HG02884 (cell line): ENCODE results near the gene COQ10B.
A peak's percentile ranks its signal among the peaks of the same experiment; 100 is the strongest.
"Not testable (repeated sequence)": the region's sequence is repeated elsewhere in the genome, so short reads cannot be mapped to it uniquely, and the experiment has no call there.

ENCODE experiments used
- ATAC-seq: cut with Tn5 transposase; IDR thresholded peaks from one replicate; pipeline ENCODE4 v1.9.1; 2021; ENCODE audit warnings: mild to moderate bottlenecking, moderate library complexity; ENCODE audit not compliant: unreplicated experiment

COQ10B gene

GRCh38 chr2:197453123-197453913 is at the start of gene COQ10B:
Gene COQ10B (plus strand): TSS chr2:197453552. CDS start chr2:197453561, 9 bp downstream.
- ATAC-seq, result peak; percentile 92

DNA sequence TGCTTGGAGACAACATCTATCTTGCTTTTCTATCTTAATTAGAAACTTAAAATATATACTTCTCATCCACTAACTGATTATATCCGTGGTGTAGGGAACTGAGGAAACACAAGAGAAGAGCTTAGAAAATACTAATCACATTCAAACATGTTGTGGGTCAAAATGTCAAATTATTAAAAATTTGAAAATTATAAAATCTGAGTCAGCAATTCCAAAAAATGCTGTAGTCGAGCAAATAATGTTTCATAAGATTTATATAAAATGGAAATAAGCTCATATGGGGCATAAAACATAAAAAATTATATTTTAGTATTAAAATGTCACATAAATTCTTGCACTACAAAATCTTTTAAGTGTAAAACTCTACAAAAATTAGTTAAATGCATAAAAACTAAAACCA is 47.8 kb upstream of the COQ10B start:
- ATAC-seq, result no peak

- no peak for ATAC-seq
These were observed 39.3 kb upstream of the COQ10B start for GRCh38 chr2:197414039-197414438.

GRCh38 chr2:197414515-197414914 is 38.8 kb upstream of the COQ10B start:
- no peak for ATAC-seq

DNA sequence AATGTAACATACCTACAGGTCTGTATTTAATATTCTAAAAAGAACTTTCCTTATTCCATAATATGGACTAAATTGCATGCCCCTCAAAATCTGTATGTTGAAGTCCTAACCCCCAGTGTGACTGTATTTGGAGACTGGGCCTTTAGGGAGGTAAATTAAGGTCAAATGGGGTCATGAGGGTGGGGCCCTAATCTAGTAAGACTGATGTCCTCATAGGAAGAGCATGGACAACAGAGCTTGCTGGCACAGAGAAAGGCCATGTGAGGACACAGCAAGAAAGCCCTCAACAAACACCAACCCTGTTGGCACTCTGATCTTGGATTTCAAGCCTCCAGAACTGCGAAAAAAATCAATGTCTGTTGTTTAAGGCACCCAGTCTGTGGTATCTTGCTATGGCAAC is 37.1 kb upstream of the COQ10B start:
- ATAC-seq, result no peak

- no peak for ATAC-seq
These were observed 33.9 kb upstream of the COQ10B start for GRCh38 chr2:197419438-197419837.

GRCh38 chr2:197423307-197423706 is 30.0 kb upstream of the COQ10B start:
- ATAC-seq, result no peak

DNA sequence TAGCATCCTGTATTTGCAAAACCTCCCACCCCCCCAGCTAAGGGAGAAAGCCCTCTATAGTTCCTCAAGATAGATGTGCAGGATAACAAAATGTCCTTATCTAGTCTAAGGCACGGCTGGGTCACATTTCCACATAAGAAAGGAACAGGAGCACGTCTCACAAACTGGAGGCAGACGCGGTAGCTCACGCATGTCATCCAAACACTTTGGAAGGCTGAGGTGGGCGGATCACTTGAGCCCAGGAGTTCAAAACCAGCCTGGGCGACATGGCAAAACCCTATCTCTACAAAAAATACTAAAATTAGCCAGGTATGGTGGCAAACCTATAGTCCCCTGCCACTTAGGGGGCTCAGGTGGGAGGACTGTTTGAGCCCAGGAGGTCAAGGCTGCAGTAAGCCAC is 27.8 kb upstream of the COQ10B start:
- ATAC-seq, result no peak

DNA sequence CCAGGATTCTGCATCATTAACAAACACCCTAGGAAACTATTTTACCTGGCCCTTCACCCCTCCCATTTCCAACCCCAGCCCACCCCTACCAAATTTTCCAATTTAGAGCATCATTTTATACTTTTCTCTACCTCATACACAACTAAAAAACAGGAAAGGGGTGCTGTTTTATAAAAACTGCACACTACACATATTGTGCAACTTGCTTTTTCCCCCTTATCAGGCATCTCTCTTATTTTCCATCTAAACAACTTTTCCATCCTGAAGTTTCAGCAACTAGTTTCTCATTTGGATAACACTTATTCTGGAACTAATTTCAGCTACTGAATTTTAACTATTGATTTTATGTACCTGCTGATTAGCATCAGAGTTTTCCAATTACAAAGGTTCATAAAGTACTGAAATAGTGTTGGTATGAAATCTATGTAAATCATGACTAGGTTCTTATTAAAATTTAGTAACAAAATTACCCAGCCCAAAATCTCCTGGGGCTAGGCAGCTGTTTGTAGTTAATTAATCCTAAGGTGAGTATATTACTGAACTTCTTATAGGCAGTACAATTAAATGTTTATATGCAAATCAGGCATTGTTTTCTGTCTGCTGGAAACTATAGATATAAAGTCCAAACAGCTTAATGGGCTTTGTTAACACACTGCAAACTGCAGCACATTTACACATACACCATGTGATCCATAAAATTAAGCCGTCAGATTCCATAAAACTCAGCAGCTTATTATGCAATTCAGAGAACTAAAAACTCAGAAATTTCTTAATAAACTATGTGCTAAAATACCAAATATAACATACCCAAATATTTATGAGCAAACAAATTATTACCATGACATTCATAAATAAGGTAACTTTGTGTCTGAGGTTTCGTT is 26.4 kb upstream of the COQ10B start:
- ATAC-seq, result no peak

DNA sequence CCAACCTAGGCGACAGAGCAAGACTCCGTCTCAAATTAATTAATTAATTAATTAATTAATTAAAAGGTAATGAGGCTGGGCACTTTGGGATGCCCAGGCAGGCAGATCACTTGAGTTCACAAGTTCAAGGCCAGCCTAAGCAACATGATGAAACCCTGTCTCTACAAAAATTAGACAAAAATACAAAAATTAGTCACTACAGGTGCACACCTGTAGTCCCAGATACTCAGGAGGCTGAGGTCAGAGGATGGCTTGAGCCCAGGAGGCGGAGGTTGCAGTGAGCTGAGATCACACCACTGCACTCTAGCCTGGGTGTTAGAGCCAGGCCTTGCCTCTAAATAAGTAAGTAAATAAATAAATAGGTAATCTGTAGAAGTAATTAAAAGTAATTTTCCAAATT is 25.4 kb upstream of the COQ10B start:
- no peak for ATAC-seq

DNA sequence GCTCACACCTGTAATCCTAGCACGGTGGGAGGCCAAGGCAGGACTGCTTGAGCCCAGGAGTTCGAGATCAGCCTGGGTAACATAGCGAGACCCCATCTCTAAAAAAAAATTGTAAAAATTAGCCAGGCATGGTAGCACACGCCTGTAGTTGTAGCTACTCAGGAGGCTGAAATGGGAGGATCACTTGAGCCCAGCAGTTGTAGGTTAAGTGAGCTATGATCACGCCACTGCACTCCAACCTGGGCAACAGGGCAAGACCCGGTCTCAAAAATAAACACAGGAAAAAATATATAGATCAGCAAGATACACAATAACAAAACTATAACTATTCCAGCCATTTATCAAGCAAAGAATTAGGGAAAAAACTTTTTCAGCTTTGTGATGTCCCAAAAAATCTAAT is 21.5 kb upstream of the COQ10B start:
- no peak for ATAC-seq

DNA sequence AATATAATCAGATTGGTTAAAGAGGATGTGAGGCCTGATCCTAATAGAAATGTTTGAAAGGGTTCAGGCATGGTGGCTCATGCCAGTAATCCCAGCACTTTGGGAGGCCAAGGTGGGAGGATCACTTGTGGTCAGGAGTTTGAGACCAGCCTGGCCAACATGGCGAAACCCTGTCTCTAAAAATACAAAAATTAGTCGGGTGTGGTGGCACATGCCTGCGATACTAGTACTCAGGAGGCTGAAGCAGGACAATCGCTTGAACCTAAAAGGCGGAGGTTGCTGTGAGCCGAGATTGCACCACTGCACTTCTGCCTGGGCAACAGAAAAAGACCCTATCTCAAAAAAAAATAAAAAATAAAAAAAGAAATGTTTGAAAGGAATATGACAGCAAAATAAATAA is 20.8 kb upstream of the COQ10B start:
- ATAC-seq, result not testable (repeated sequence)

GRCh38 chr2:197433780-197434438 is 19.4 kb upstream of the COQ10B start:
- no peak for ATAC-seq

GRCh38 chr2:197434541-197435513 is 18.5 kb upstream of the COQ10B start, which contains the start of gene SF3B1:
Gene SF3B1 (minus strand): TSS chr2:197435028. CDS start chr2:197434999, 29 bp downstream.
- ATAC-seq, result peak; percentile 90

- ATAC-seq, result peak; percentile 1
These were observed 17.5 kb upstream of the COQ10B start for GRCh38 chr2:197435598-197436420.

DNA sequence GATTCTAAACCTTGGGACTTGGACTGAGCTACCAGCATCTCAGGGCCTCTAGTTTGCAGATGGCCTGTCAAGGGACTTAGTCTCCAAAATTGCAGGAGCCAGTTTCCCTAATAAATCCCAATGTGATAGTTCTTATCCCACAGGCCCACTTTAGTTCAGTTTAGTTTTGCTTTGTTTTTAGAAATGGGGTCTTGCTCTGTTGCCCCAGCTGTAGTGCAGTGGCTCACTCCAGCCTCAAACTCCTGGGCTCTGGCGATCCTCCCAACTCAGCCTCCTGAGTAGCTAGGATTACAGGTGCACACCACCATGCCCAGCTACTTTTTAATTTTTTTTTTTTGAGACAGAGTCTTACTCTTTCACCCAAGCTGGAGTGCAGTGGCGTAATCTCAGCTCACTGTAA is 16.0 kb upstream of the COQ10B start:
- no peak for ATAC-seq

DNA sequence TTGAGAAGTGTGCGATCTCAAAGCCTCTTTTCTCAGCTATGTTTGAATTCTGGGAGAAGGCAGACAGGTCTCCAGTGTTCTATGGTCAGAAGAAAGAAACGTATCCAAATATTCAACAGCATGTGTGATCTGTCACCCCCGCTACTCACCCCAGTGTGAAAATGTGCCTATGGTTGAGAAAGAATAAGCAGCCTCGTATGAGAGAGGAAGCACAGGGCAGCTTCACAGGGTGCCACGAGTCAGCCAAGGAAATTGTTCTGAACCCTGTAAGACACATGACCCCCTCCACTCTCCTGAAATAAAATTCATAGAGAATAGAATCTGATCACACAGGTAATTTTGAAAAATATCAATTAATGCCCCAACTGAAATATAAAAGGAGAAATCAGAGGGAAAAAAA is 10.5 kb upstream of the COQ10B start:
- ATAC-seq, result no peak

DNA sequence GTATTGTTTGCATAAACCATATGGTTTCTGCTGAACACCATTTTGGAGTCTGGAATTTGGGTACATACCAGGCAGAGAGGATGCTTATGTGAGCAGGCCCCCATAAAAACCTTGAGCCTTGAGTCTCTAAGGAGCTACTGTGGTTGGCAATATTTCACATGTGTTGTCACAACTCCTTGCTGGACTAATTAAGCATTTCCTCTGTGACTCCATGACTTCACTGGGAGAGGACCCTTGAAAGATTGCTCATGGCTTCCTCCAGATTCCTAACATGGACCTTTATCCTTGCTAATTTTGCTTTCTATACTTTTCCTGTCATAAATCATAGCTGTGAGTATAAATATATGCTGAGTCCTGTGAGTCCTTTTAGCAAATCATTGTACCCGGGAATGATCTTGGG is 7.6 kb upstream of the COQ10B start:
- no peak for ATAC-seq

- ATAC-seq, result no peak
These were observed 6.5 kb upstream of the COQ10B start for GRCh38 chr2:197446844-197447243.
